SK-MEL-5 (cell line): ENCODE data around the gene HEXD. TPM values are rescaled to one million over a fixed set of nuclear protein-coding genes. Genes with fewer than 3 reads are reported as not detected.
"Not testable (repeated sequence)": the region's sequence is repeated elsewhere in the genome, so short reads cannot be mapped to it uniquely, and the experiment has no call there.

Experiments used
- DNase-seq: peaks from one replicate; pipeline ENCODE4 v3.0.0-alpha.2; 2016; ENCODE audit warnings: low read depth, low spot score
- in situ Hi-C: cut with HindIII; loops from 2 replicates; pipeline ENCODE4 v1.10.0; 2016; ENCODE audit warnings: low sequenced_read_pairs, high pct_unique_total_duplicates, low pct_unique_long_range_greater_than_20kb
- total RNA-seq: library from RNA; depleted of rRNA; stranded (reverse); fragments of >200 nt; shearing (Covaris generic); gene quantifications from 2 replicates; pipeline ENCODE4 v1.2.3, GENCODE V29; 2014

HEXD gene
- total RNA-seq, 1 experiment from 2014 or later = 4.4 TPM

DNA sequence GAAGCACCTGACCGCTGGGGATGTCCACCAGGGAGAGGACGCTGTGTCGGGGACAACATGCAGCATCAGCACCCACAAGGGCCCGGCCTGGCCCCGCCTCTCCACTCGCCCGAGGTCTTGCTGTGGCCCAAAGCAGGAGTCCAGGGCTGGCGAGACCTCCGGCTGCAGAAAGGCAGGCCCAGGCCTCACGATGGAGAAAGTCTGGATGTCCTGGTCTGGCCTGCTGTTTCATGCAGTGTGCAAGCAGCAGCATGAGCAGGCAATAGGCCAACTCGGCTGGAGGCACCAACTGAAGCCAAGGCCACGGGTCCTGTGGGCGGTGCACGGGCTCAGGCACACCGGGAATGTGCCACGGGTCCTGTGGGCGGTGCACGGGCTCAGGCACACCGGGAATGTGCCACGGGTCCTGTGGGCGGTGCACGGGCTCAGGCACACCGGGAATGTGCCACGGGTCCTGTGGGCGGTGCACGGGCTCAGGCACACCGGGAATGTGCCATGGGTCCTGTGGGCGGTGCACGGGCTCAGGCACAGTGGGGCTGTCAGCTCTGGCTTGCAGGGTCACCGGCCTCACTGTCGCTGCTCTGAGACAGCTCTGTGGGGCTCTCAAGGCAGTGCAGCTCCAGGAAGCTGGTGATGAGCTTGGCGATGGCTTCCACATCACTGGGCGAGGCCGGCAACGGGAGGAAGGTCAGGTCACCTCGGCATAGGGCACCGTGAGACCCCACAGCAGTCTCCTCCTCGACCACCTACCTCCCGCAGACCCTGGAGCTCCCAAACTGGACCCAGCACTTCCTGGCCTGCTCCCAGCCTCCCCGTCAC lies 25.5 kb downstream of the HEXD start:
- DNase-seq = no peak
- in situ Hi-C loops = no loop called here

- DNase-seq = no peak
- in situ Hi-C loops = no loop called here
Measured at GRCh38 chr17:82444284-82444893, 26.2 kb downstream of the HEXD start.

DNA sequence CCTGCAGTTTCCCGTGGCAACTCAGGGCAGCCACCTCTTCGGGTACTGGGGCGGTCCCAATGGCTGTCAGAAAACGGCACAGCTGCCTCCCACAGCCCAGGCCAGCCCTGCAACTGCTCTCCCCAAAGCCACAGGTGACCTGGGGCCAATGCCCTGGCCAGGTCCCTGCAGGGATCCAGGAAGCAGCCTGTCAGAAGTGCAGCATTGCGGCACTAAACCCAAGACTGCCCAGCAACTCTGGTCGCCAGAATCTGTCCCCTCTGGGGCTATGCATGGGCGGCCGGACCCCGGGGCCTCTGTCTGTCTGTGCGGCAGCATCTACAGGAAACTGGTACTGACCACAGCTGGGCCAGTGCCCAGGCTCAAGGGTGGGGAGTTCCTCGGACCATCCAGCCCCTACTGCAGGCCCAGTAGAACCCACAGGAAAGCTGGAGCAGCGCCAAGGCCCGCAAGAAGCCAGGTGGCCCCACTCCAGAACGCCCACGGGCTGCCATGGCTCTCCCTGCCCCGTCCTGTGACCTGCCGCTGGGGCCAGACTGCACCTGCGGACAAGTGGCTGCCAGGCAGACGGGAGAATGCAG lies 26.9 kb downstream of the HEXD start:
- DNase-seq = no peak
- in situ Hi-C loops = no loop called here

DNA sequence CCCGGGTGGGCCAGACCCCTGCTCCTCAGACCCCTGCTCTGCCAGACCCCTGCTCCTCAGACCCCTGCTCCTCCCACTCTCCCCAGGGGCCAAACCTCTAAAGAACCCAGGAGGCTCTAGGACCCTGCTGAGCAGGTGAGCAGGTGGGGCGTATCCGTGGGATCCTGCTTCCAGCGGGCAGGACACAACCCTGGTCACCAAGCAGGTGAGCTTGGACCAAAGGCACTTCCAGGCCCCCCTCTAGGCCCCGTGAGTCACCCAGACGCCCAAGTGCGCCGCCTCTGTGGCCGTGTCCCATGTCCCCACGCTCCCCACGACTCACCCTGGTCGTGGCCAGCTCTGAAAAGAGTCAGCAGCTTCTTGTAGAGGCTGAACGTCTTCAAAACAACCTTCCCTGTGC lies 27.4 kb downstream of the HEXD start:
- in situ Hi-C loops = no loop called here
- DNase-seq = no peak

GRCh38 chr17:82446124-82446523 lies 28.0 kb downstream of the HEXD start:
- DNase-seq = no peak
- in situ Hi-C loops = no loop called here

DNA sequence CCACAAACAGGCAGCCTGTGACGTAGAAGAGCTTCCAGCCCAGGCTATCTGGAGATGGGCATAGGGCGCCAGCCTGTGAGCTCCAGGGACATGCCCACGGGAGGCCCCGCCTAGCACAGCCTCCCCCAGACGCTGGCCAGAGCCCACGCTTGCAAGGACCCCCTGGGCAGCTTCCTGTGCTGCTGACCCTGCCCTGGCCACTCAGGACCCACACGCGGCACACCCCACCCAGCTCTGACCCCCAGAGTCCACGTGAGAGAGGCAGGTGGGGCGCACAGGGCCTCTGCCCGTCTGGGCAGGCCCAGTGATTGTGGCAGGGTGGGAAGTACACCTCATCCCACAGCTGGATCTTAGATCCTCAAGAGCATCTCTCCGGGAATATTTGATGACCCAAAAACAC lies 28.5 kb downstream of the HEXD start:
- in situ Hi-C loops = no loop called here
- no peak for DNase-seq

- in situ Hi-C loops = no loop called here
- DNase-seq = no peak
Measured at GRCh38 chr17:82447876-82448275, 29.7 kb downstream of the HEXD start.

DNA sequence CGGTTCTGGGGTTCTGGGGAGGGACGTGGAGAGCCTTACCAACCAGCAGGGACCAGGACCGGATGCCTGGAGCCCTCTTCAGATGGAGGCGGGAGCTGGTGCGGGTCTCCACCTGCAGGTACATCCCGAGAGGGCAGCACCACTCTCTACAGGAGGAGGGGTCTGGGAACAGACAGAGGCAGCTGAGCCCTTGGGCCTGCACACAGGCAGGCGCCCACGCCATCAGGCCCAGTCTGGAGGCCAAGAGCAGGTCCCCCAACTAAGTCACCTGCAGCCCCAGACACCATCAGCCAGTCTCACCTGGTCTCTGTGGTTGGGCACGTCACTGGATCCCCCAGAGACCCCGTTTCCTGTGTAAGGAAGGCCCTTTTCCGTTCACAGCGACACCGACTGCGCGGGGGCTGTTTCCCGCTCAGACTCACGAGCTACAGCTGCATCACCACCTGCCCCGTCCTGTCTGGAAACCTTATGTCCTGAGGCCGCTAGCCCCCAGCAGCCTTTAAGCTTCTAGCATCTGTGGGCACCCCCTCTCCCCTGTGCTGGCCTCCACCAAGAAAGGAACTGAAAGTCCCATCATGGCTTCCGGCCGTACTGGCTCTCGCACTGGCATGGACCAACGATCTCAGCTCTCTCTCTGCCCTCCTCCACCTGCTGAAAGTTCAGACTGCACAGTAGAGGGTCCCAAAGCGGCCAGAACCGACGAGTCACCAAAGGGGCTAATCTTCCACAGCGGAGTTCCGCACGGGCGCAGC lies 31.2 kb downstream of the HEXD start:
- in situ Hi-C loops = no loop called here
- no peak for DNase-seq

DNA sequence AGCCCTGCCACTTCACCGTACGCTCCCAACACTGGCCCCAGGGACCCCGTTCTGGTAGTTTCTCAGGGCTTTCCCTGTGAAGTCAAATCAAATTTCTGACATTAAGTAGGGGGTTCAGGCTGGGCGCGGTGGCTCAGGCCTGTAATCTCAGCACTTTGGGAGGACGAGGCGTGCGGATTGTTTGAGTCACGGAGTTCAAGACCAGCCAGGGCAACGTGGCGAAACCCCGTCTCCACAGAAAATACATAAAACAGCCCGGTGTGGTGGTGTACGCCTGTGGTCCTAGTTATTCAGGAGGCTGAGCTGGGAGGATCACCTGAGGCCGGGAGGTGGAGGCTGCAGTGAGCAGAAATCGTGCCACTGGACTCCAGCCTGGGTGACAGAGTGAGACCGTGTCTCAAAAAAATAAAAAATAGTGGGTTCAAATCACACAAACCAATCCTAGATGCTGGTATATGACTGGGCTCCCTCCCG lies 31.8 kb downstream of the HEXD start:
- DNase-seq = no peak
- in situ Hi-C loops = no loop called here

DNA sequence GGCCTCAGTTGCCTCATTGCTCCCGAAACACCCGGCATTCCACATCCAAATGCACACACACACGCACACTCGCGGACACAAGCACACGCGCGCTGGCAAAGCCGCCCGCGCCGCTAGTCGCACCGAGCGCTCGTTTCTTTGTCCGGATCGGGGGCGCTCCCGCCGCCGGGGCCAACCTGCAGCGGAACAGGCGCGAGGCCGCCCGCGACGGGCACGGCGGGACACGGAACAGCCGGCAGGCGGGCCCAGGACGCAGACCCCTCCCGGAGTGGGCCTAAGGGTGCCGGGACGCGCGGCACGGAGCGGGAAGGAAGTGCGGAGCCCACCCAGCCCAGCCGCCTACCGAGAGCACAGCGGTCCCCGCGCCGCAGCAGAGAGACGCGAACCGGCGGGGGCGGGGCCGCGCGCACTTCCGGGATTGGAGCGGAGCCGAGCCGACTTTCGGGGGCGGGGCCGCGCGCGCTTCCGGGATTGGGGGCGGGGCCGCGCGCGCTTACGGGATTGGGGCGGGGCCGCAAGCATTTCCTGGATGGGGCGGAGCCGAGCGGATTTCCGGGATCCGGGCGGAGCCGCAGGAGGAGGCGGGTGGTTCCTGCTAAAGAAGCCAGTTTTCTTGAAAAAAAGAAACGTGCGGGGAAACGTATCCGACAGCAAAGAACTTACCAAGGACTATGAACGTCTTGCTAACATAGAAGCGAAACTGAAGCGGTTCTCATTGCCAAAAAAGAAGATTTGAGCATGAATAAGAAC lies 32.4 kb downstream of the HEXD start, which contains the start of gene CYBC1:
Gene CYBC1, minus strand, starts transcription at position 396 of the 750 bp plus-strand sequence. CDS start 1,498 bp downstream, outside the sequence.
- in situ Hi-C loops = no loop called here
- DNase-seq = peak; percentile 84

DNA sequence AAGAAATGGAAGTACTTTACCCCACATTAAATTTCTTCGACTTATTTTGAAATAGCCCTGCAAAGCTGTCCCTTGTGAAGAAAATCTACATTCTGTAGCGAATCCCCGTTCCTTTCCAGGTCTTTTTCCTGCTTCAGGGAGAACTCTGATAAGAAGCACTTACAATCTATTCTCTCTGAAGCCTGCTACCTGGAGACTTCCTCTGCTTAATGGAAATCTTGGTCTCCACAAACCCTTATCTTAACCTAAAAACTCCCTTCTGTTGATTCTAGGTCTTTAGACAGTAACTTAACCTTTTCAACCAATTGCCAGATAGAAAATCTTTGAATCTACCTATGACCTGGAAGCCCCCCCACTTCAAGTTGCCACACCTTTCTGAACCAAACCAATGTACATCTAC lies 34.0 kb downstream of the HEXD start:
- in situ Hi-C loops = no loop called here
- no peak for DNase-seq

DNA sequence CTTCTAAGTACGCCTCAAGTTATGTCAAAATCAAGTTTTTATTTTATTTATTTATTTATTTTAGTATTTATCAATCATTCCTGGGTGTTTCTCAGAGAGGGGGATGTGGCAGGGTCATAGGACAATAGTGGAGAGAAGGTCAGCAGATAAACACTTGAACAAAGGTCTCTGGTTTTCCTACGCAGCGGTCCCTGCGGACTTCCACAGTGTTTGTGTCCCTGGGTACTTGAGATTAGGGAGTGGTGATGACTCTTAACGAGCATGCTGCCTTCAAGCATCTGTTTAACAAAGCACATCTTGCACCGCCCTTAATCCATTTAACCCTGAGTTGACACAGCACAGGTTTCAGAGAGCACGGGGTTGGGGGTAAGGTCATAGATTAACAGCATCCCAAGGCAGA lies 35.0 kb downstream of the HEXD start:
- DNase-seq, in situ Hi-C loops: not testable (repeated sequence)

DNA sequence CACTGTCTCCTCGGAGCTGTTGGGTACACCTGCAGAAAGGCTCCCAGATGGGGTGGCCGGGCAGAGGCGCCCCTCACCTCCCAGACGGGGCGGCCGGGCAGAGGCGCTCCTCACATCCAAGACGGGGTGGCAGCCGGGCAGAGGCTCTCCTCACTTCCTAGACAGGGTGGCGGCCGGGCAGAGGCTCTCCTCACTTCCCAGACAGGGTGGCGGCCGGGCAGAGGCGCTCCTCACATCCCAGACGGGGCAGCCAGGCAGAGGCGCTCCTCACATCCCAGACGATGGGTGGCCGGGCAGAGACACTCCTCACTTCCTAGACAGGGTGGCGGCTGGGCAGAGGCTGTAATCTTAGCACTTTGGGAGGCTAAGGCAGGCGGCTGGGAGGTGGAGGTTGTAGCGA lies 35.6 kb downstream of the HEXD start:
- in situ Hi-C loops = not testable (repeated sequence)

GRCh38 chr17:82457073-82457928 lies 39.2 kb downstream of the HEXD start:
- in situ Hi-C loops = no loop called here
- peak; percentile 48 for DNase-seq

More for the DNA sequence above, 35.6 kb downstream of the HEXD start:
- not testable (repeated sequence) for DNase-seq

- DNase-seq = peak; percentile 93
- in situ Hi-C loops = no loop called here
Measured at GRCh38 chr17:82457929-82458178, 39.7 kb downstream of the HEXD start.

GRCh38 chr17:82458179-82458884 lies 40.2 kb downstream of the HEXD start, which contains the start of gene NARF:
Gene NARF (plus strand): TSS chr17:82458741. CDS start chr17:82458804, 63 bp downstream.
- in situ Hi-C loops = no loop called here
- DNase-seq = peak; percentile 97
